KMS-11 (cell line): Measurements from ENCODE around the gene REPS2.

Experiments used
- H2AFZ ChIP-seq: fragments of 200-600 bp; sonication (generic); 2 replicates; pipeline ENCODE4 v1.6.1; 2016; ENCODE audit warnings: antibody characterized with exemption, mixed run types, low read depth
- H3K27ac ChIP-seq: fragments of 200-600 bp; sonication (generic); 2 replicates; pipeline ENCODE4 v1.6.1; 2016; ENCODE audit warnings: mild to moderate bottlenecking, mixed run types
- H3K27me3 ChIP-seq: fragments of 200-600 bp; sonication (generic); 2 replicates; pipeline ENCODE4 v1.6.1; 2017; ENCODE audit warnings: mild to moderate bottlenecking, low read depth, mixed run types, moderate library complexity; ENCODE audit not compliant: insufficient read depth
- H3K36me3 ChIP-seq: fragments of 200-600 bp; sonication (generic); 2 replicates; pipeline ENCODE4 v1.6.1; 2017; ENCODE audit warnings: mild to moderate bottlenecking, mixed run types; ENCODE audit not compliant: insufficient read depth
- H3K4me1 ChIP-seq: fragments of 200-600 bp; sonication (generic); 2 replicates; pipeline ENCODE4 v1.6.1; 2016; ENCODE audit warnings: mild to moderate bottlenecking, low read depth, mixed run types; ENCODE audit not compliant: poor library complexity, severe bottlenecking
- H3K4me2 ChIP-seq: fragments of 200-600 bp; sonication (generic); 2 replicates; pipeline ENCODE4 v1.7.0; 2016; ENCODE audit warnings: mild to moderate bottlenecking, mixed run types
- H3K4me3 ChIP-seq: fragments of 200-600 bp; sonication (generic); IDR thresholded peaks from 2 replicates; pipeline ENCODE4 v1.6.1; 2017; ENCODE audit warnings: low read depth, low read length, mixed read lengths; ENCODE audit not compliant: insufficient read depth
- H3K79me2 ChIP-seq: fragments of 200-600 bp; sonication (generic); 2 replicates; pipeline ENCODE4 v1.6.1; 2016; ENCODE audit warnings: low read depth, mixed run types; ENCODE audit not compliant: insufficient read depth
- H3K9ac ChIP-seq: fragments of 200-600 bp; sonication (generic); 2 replicates; pipeline ENCODE4 v1.6.1; 2016; ENCODE audit warnings: mild to moderate bottlenecking, mixed run types
- H4K20me1 ChIP-seq: fragments of 200-600 bp; sonication (generic); 2 replicates; pipeline ENCODE4 v1.6.1; 2016; ENCODE audit warnings: mild to moderate bottlenecking, mixed run types; ENCODE audit not compliant: insufficient read depth
- CTCF ChIP-seq: fragments of 200-600 bp; sonication (generic); conservative IDR thresholded peaks from 2 replicates; pipeline ENCODE4 v1.6.1; 2017; ENCODE audit warnings: low read depth, mild to moderate bottlenecking, antibody characterized with exemption, low read length, moderate library complexity, mixed read lengths

REPS2 gene

GRCh38 chrX:17000751-17001150, 54.3 kb downstream of the REPS2 start:
- no peaks in the 10 kb centered on the region for H3K27me3 ChIP-seq
- H2AFZ ChIP-seq, result no peak overlapping the region
- H3K4me2 ChIP-seq, result no peak overlapping the region
- no peaks in the 10 kb centered on the region for H3K36me3 ChIP-seq
- H3K27ac ChIP-seq, result no peak overlapping the region
- TF ChIP-seq CTCF, result no peak
- no peaks in the 10 kb centered on the region for H3K79me2 ChIP-seq
- H3K4me3 ChIP-seq, result no peak overlapping the region
- H3K4me1 ChIP-seq, result peaks cover 51% of the 10 kb centered on the region
- H4K20me1 ChIP-seq, result no peaks in the 10 kb centered on the region
- no peak overlapping the region for H3K9ac ChIP-seq

- peaks cover 87% of the 10 kb centered on the region for H3K4me1 ChIP-seq
- no peak overlapping the region for H3K4me3 ChIP-seq
- peak overlapping the region; percentile 40; the same call in 1 of the 2 replicates for H2AFZ ChIP-seq
- H3K4me2 ChIP-seq, result peak overlapping the region; percentile 91
- 0 out of 2 replicates have a peak, but pooled peaks have one; percentile 11 for TF ChIP-seq CTCF
- H3K27me3 ChIP-seq, result no peaks in the 10 kb centered on the region
- H3K36me3 ChIP-seq, result no peaks in the 10 kb centered on the region
- H3K79me2 ChIP-seq, result no peaks in the 10 kb centered on the region
- H3K27ac ChIP-seq, result peak overlapping the region; percentile 78
- no peaks in the 10 kb centered on the region for H4K20me1 ChIP-seq
- peak overlapping the region; percentile 51 for H3K9ac ChIP-seq
These were observed 59.4 kb downstream of the REPS2 start for GRCh38 chrX:17005712-17006368.

- H3K9ac ChIP-seq, result peak overlapping the region; percentile 51; the same call in 1 of the 2 replicates
- H3K4me3 ChIP-seq, result no peak overlapping the region
- H3K4me1 ChIP-seq, result peaks cover 99% of the 10 kb centered on the region
- H2AFZ ChIP-seq, result peak overlapping the region; percentile 28; the same call in 1 of the 2 replicates
- H3K36me3 ChIP-seq, result no peaks in the 10 kb centered on the region
- H4K20me1 ChIP-seq, result no peaks in the 10 kb centered on the region
- no peaks in the 10 kb centered on the region for H3K27me3 ChIP-seq
- H3K27ac ChIP-seq, result peak overlapping the region; percentile 78
- TF ChIP-seq CTCF, result peak; percentile 75
- H3K79me2 ChIP-seq, result no peaks in the 10 kb centered on the region
- peak overlapping the region; percentile 91 for H3K4me2 ChIP-seq
These were observed 60.8 kb downstream of the REPS2 start for GRCh38 chrX:17007134-17007768.

GRCh38 chrX:17009856-17010625, 63.6 kb downstream of the REPS2 start:
- Histone ChIP-seq H3K9ac (no peak overlapping the region), H4K20me1 (no peaks in the 10 kb centered on the region), H3K79me2 (no peaks in the 10 kb centered on the region), H3K4me1 (peaks cover 82% of the 10 kb centered on the region), H3K4me2 (peak overlapping the region; percentile 60), H3K4me3 (no peak overlapping the region), H3K27me3 (no peaks in the 10 kb centered on the region), H2AFZ (no peak overlapping the region; the same call in 1 of the 2 replicates), H3K27ac (peak overlapping the region; percentile 55; the same call in 1 of the 2 replicates), H3K36me3 (no peaks in the 10 kb centered on the region)
- no peak for TF ChIP-seq CTCF
